Ovary (tissue), 9 donors: ENCODE results near the gene B4GALT7. TPM values are rescaled to one million over a fixed set of nuclear protein-coding genes. Genes with fewer than 3 reads are reported as not detected.

Experiments
- DNase-seq, 5 donors: peaks; one replicate each; pipeline ENCODE4 v3.0.0-alpha.2; 2019 to 2020
- H3K27ac ChIP-seq, 2 donors: fragments of 200-600 bp; one replicate each; pipeline versions ENCODE4 v1.5.1 to v1.8.0; 2019 to 2022
- H3K27me3 ChIP-seq: fragments of 200-600 bp; one replicate; pipeline ENCODE4 v1.8.0; 2022
- H3K36me3 ChIP-seq: fragments of 200-600 bp; sonication (generic); one replicate; pipeline ENCODE4 v1.5.1; 2019
- H3K4me1 ChIP-seq: one replicate; pipeline ENCODE4 v1.8.1; 2013; ENCODE audit warnings: mild to moderate bottlenecking, moderate library complexity; ENCODE audit not compliant: insufficient read depth
- H3K4me3 ChIP-seq: fragments of 200-600 bp; sonication (generic); one replicate; pipeline ENCODE4 v1.5.1; 2017
- H3K9me3 ChIP-seq, 2 donors: fragments of 200-600 bp in 1 of 2; sonication (generic) in 1 of 2; one replicate each; pipeline versions ENCODE4 v1.5.1 to v1.8.1; 2013 to 2019; ENCODE audit warnings: mild to moderate bottlenecking in 1 of 2, moderate library complexity in 1 of 2
- EP300 ChIP-seq: sonication (generic); formaldehyde crosslinking; IDR thresholded peaks from one replicate; pipeline ENCODE4 v1.6.1; 2017; ENCODE audit warnings: antibody characterized with exemption
- POLR2A ChIP-seq: fragments of 450-650 bp; IDR thresholded peaks from one replicate; pipeline ENCODE4 v1.6.1; 2017; ENCODE audit warnings: antibody characterized with exemption, mild to moderate bottlenecking, moderate library complexity
- WGBS, 3 donors: extraction: QIAGEN DNeasy Blood & Tissue Kit in 1 of 3; methylation state at CpG; one replicate each; pipeline versions ENCODE4 v1.1.5 to v1.1.7; 2013 to 2017; 5-methylcytosine and 5-hydroxymethylcytosine counted together
- intact Hi-C, 4 donors: fragments of 100-400 bp; cut with DNase I; formaldehyde crosslinking; loops; one replicate each; pipeline versions ENCODE4 v1.11.0 to v1.15.1; 2022 to 2023
- polyA plus RNA-seq, 2 donors: library from polyadenylated mRNA; stranded (reverse); fragments of 200-250 nt in 1 of 2; fragments of 350-450 nt in 1 of 2; fragmentation: Illumina TruSeq in 1 of 2; extraction: RNeasy Lipid Tissue Mini Kit (QIAGEN cat#74804) in 1 of 2; gene quantifications; one replicate each; pipeline ENCODE4 v1.2.3, GENCODE V29; 2013 to 2014
- total RNA-seq, 7 donors: library from RNA; depleted of rRNA in 2 of 7; stranded (reverse); fragments of >200 nt in 2 of 7; fragmentation: NEBNext Ultra II Directional in 3 of 7; extraction: Animal tissue kit (Norgen Biotek cat#: 25700) in 3 of 7; gene quantifications; one replicate each; pipeline versions ENCODE4 v1.1.0 to v1.2.4, GENCODE V29; 2016 to 2023
- TF ChIP-seq, protein P1 (sequence below), 3 donors: fragments of 450-650 bp in 2 of 3; fragments of 200-600 bp in 1 of 3; IDR thresholded peaks; one replicate each; pipeline versions ENCODE4 v1.5.1 to v1.8.0; 2016 to 2022; ENCODE audit warnings: antibody characterized with exemption in 3 of 3, mild to moderate bottlenecking in 1 of 3
- donor health status: DM: no; HTN: no; CAD: no; lungs with moderate emphysema.
- donor health status: DM: no; HTN: no; CAD: no.
- donor health status: Bipolar disorder and iron deficiency.
- donor health status: DM: yes; HTN: yes; CAD: no.
- donor health status: DM: no; HTN: no; CAD: no.
- donor health status: DM: yes; HTN: yes; CAD: no.

The B4GALT7 gene
- total and polyA plus RNA-seq, 9 donors, result 8.5 to 40.0 (median 27.2) TPM

DNA sequence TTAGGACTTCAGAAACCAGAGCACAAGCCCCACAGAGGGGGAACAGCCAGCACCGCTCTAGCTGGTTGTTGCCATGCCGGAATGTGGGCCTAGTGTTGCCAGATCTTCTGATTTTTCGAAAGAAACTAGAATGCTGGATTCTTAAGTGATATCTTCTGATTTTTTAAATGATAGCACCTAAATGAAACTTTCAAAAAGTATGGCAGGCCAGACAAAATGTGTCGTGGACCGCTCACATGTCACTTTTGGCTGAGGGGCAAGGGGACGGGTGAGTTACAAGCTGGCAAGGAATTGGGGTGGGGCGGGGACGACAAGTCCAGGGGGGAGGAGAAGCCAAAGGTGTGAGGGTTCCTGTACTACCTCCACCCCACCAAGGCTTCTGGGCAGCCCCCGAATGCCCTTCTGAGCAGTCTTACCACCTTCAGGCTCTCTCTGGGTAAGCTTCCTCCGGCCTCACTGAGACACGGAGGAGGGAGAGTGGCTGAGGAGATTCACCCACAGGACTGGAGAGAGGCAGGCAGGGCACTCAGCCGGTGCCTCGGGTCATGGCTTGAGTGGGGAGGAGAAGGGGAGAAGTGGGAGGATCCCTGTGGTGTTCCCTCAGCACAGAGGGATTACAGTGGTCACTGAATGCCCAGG, 10.3 kb downstream of the B4GALT7 start:
- TF ChIP-seq EP300, result no peak
- no peak for TF ChIP-seq POLR2A
- TF ChIP-seq, protein P1, sequence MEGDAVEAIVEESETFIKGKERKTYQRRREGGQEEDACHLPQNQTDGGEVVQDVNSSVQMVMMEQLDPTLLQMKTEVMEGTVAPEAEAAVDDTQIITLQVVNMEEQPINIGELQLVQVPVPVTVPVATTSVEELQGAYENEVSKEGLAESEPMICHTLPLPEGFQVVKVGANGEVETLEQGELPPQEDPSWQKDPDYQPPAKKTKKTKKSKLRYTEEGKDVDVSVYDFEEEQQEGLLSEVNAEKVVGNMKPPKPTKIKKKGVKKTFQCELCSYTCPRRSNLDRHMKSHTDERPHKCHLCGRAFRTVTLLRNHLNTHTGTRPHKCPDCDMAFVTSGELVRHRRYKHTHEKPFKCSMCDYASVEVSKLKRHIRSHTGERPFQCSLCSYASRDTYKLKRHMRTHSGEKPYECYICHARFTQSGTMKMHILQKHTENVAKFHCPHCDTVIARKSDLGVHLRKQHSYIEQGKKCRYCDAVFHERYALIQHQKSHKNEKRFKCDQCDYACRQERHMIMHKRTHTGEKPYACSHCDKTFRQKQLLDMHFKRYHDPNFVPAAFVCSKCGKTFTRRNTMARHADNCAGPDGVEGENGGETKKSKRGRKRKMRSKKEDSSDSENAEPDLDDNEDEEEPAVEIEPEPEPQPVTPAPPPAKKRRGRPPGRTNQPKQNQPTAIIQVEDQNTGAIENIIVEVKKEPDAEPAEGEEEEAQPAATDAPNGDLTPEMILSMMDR (IDR thresholded peaks at IDR 0.05), result no peak
- Histone ChIP-seq H3K4me3 (no peak overlapping the region), H3K4me1 (peaks cover 2% of the 10 kb centered on the region), H3K36me3 (no peaks in the 10 kb centered on the region), H3K27ac (no peak overlapping the region), H3K9me3 (no peaks in the 10 kb centered on the region), H3K27me3 (no peaks in the 10 kb centered on the region)
- 44 to 55% (median 48%) methylated on average over 13 of the region's 13 CpGs for WGBS, 3 donors
- intact Hi-C loops, result no loop called here
- no peak for DNase-seq

DNA sequence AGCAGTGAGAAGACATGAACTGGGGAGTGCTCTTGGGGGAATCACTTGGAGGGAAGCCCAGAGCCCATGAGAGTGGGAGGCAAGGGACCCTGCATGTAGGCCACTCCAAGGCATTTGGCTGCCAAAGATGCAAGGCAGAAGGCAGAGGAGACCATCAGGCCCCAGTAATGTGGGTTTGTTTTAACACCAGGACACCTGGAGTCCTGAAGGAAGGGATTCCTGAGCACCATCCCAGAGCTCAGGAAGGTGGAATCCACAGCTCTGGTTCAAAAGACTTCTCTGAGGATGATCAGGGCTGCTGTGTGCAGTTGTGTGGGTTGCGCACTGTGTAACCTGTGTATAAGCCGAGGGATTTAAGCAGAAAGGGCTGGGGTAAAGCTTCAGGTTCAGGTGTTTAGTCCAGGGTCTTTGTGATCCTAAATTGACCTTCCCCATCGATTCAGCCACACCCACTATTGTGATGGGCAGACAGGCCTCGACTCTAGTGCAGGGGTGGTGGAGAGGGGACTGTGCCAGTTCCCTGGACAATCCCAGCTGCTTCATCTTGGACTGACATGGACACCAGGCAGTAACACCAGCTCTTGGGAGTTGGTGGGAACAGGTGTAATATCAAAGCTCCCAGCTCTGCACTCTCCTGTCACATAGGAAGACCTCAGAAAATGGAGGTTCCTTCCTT, 11.0 kb downstream of the B4GALT7 start:
- Histone ChIP-seq H3K9me3 (no peaks in the 10 kb centered on the region), H3K36me3 (no peaks in the 10 kb centered on the region), H3K4me3 (no peak overlapping the region), H3K4me1 (peaks cover 2% of the 10 kb centered on the region), H3K27ac (no peak overlapping the region), H3K27me3 (no peaks in the 10 kb centered on the region)
- intact Hi-C loops, result no loop called here
- 71 to 76% (median 72%) methylated on average over 4 of the region's 4 CpGs for WGBS, 3 donors
- TF ChIP-seq, protein P1 (IDR thresholded peaks at IDR 0.05), result no peak
- TF ChIP-seq EP300, result no peak
- no peak for DNase-seq

DNA sequence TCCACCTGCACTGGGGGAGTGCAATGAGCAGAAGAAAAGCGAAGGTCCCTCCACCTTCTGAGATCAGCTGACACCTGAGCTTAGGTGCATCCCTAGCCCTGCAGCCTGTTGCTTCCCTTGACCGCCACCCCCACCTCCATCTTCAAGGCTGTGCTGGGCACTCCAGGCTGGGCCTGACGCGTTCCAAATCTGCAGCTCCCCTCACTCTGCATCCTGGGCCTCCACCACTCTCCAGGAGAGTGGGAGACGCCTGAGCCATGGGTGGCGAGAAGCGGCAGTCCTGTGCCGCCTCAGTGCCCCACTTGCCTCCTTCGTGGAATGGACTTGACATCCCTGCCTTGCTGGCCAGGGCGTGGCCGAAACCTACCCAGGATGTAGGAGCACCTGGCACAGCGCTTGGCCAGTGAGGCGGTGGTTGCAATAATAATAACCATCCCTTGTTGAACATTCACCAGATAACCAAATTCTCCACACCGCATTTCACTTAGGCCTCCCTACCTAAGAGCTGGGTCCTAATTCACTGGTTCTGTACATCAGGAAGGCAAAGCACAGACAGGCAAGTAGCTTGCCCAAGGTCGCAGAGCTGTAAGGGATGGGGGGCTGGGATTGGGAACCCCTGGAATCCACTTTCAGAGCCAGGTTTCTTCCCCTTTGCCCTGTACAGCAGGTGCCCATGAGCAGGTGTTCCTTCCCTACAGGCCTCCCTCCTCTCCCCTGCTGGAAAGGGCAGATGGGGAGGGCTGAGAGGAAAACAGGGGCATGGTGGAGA, 11.7 kb downstream of the B4GALT7 start:
- no peaks in the 10 kb centered on the region for H3K9me3 ChIP-seq

DNA sequence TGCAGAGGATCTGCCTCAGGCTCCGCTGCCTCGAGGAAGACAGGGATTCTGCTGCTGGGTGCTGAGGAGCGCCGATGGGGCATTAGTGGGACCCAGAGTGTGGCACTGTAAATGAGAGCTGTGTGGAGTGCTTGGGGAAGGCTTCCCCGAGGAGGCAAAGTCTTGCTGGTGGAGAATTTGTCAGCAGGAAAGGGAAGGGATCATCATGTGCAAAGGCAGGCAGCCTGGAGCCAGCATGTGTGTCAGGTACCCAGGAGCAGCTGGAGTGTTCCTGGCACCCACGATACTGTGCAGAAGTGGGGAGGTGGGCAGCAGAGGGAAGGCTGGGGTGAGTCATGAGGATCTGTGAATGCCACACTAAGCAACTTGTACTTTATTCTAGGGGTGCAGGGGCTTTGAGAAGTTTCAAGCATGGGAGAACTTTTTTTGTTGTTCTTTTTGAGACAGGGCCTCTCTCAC, 12.3 kb downstream of the B4GALT7 start:
- Histone ChIP-seq H3K36me3 (no peaks in the 10 kb centered on the region), H3K27me3 (no peaks in the 10 kb centered on the region), H3K9me3 (no peaks in the 10 kb centered on the region), H3K4me1 (no peaks in the 10 kb centered on the region), H3K4me3 (no peak overlapping the region), H3K27ac (no peak overlapping the region)
- DNase-seq, result no peak
- no peak for TF ChIP-seq POLR2A
- 64 to 76% (median 68%) methylated on average over 6 of the region's 6 CpGs for WGBS, 3 donors
- intact Hi-C loops, result no loop called here

More for the DNA sequence above, 11.7 kb downstream of the B4GALT7 start:
- Histone ChIP-seq H3K4me3 (no peak overlapping the region), H3K4me1 (peaks cover 2% of the 10 kb centered on the region), H3K36me3 (no peaks in the 10 kb centered on the region), H3K27ac (no peak overlapping the region), H3K27me3 (no peaks in the 10 kb centered on the region)
- TF ChIP-seq POLR2A (no peak), EP300 (no peak)
- TF ChIP-seq, protein P1 (IDR thresholded peaks at IDR 0.05), result no peak
- intact Hi-C loops, result no loop called here
- 75 to 86% (median 78%) methylated on average over 14 to 15 of the region's 15 CpGs for WGBS, 3 donors
- DNase-seq, result no peak
